Measurements from ENCODE around the gene CES3. TPM values are rescaled to one million over a fixed set of nuclear protein-coding genes. Genes with fewer than 3 reads are reported as not detected.
A peak's percentile ranks its signal among the peaks of the same experiment; 100 is the strongest.

The CES3 gene
- total RNA-seq, 1 experiment from 2014 or later, result 0.95 TPM

DNA sequence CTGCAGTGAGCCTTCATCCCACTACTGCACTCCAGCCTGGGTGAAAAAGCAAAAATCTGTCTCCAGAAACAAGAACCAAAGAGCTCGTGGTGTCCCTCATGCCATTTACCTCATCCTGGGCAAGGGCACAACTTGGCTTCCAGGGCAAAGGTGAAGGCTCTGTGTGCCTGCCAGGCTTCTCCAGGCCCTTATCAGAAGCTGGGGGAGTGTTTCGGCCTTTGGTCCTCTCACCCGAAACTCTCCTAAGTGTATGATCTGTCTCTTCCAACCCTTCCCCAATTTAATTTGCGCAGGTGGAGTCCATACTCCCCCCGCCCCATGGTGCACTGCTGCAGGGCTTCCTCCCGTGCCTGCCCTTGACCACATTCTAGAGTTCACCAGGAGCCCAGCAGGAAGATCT lies 24.6 kb upstream of the CES3 start:
- Histone ChIP-seq H3K4me3 (ENCODE audit: low read depth, low read length) (no peak overlapping the region), H3K27me3 (replicated peaks; ENCODE audit: control insufficient read depth, insufficient read depth, low read length) (no peaks in the 10 kb centered on the region), H3K36me3 (ENCODE audit: control insufficient read depth, insufficient read depth, low read length) (peaks cover 5% of the 10 kb centered on the region), H3K4me1 (peaks cover 8% of the 10 kb centered on the region), H3K9me3 (no peaks in the 10 kb centered on the region)
- Mint-ChIP-seq H3K36me3 (ENCODE audit: insufficient read depth, unreplicated experiment) (peaks cover 23% of the 10 kb centered on the region), H3K4me1 (ENCODE audit: low read depth, unreplicated experiment) (peaks cover 19% of the 10 kb centered on the region), H3K27me3 (ENCODE audit: insufficient read depth, unreplicated experiment) (no peaks in the 10 kb centered on the region), H3K4me3 (ENCODE audit: unreplicated experiment) (peak overlapping the region; percentile 94), H3K9me3 (ENCODE audit: unreplicated experiment) (no peaks in the 10 kb centered on the region), H3K27ac (ENCODE audit: unreplicated experiment) (no peak overlapping the region)
- POLR2A ChIA-PET, result interaction anchor here (0.6 kb wide), 1 partner anchor 102 kb away, joined by 4 read pairs; no protein-coding TSS in a partner anchor
- intact Hi-C loops (cut with micrococcal nuclease; ENCODE audit: unreplicated experiment), result no loop called here
- TF ChIP-seq, protein P1, sequence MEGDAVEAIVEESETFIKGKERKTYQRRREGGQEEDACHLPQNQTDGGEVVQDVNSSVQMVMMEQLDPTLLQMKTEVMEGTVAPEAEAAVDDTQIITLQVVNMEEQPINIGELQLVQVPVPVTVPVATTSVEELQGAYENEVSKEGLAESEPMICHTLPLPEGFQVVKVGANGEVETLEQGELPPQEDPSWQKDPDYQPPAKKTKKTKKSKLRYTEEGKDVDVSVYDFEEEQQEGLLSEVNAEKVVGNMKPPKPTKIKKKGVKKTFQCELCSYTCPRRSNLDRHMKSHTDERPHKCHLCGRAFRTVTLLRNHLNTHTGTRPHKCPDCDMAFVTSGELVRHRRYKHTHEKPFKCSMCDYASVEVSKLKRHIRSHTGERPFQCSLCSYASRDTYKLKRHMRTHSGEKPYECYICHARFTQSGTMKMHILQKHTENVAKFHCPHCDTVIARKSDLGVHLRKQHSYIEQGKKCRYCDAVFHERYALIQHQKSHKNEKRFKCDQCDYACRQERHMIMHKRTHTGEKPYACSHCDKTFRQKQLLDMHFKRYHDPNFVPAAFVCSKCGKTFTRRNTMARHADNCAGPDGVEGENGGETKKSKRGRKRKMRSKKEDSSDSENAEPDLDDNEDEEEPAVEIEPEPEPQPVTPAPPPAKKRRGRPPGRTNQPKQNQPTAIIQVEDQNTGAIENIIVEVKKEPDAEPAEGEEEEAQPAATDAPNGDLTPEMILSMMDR (IDR thresholded peaks at IDR 0.05; ENCODE audit: insufficient read depth in 1 of 2, low read depth in 1 of 2, low read length in 1 of 2, severe bottlenecking in 1 of 2, unreplicated experiment in 1 of 2), result no peak
- no TSS peak for BruUV-seq (replicated peaks)
- DNase-seq, result no peak
- CTCF ChIA-PET, result interaction anchor here (0.9 kb wide), 1 partner anchor 56 kb away, joined by 3 read pairs; the partner anchor contains the start of gene PDP2

DNA sequence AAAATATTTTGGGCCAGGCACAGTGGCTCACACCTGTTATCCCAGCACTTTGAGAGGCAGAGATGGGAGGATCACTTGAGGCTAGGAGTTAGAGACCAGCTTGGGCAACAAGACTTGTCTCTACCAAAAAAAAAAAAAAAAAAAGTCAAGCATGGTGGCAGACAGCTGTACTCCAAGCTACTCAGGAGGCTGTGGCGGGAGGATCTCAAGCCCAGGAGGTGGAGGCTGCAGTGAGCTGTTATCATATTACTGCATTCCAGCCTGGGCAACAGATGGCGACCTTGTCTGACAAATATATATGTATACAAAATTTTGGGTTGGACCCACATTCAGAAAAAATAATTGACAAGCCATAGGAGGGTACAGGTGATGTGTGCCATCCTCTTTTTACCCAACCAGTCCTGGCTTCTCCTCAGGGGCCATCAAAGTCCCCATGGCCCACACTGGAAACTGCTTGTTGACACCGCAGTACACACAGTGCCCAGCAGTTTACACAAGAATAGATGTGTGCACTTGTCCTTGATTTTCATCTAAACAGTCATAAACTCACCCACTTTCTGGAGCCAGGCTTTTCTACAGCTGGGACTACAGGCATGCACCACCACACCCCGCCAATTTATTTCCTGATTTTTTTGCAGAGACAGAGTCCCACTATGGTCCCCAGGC lies 24.0 kb upstream of the CES3 start:
- Mint-ChIP-seq H3K4me3 (ENCODE audit: unreplicated experiment) (peak overlapping the region; percentile 94), H3K4me1 (ENCODE audit: low read depth, unreplicated experiment) (peaks cover 19% of the 10 kb centered on the region), H3K27ac (ENCODE audit: unreplicated experiment) (no peak overlapping the region), H3K36me3 (ENCODE audit: insufficient read depth, unreplicated experiment) (peaks cover 27% of the 10 kb centered on the region), H3K27me3 (ENCODE audit: insufficient read depth, unreplicated experiment) (no peaks in the 10 kb centered on the region), H3K9me3 (ENCODE audit: unreplicated experiment) (no peaks in the 10 kb centered on the region)
- peaks cover 8% of the 10 kb centered on the region for H3K4me1 ChIP-seq
- peaks cover 6% of the 10 kb centered on the region for H3K36me3 ChIP-seq (ENCODE audit: control insufficient read depth, insufficient read depth, low read length)
- intact Hi-C loops (cut with micrococcal nuclease; ENCODE audit: unreplicated experiment), result no loop called here
- ChIA-PET POLR2A (interaction anchor here (0.6 kb wide), 1 partner anchor 102 kb away, joined by 4 read pairs; no protein-coding TSS in a partner anchor), CTCF (interaction anchor here (0.9 kb wide), 1 partner anchor 57 kb away, joined by 3 read pairs; the partner anchor contains the start of gene PDP2)
- DNase-seq, result no peak
- no peaks in the 10 kb centered on the region for H3K9me3 ChIP-seq
- BruUV-seq (replicated peaks), result no TSS peak
- H3K4me3 ChIP-seq (ENCODE audit: low read depth, low read length), result no peak overlapping the region
- TF ChIP-seq, protein P1 (IDR thresholded peaks at IDR 0.05; ENCODE audit: insufficient read depth in 1 of 2, low read depth in 1 of 2, low read length in 1 of 2, severe bottlenecking in 1 of 2, unreplicated experiment in 1 of 2), result no peak
- H3K27me3 ChIP-seq (replicated peaks; ENCODE audit: control insufficient read depth, insufficient read depth, low read length), result no peaks in the 10 kb centered on the region

DNA sequence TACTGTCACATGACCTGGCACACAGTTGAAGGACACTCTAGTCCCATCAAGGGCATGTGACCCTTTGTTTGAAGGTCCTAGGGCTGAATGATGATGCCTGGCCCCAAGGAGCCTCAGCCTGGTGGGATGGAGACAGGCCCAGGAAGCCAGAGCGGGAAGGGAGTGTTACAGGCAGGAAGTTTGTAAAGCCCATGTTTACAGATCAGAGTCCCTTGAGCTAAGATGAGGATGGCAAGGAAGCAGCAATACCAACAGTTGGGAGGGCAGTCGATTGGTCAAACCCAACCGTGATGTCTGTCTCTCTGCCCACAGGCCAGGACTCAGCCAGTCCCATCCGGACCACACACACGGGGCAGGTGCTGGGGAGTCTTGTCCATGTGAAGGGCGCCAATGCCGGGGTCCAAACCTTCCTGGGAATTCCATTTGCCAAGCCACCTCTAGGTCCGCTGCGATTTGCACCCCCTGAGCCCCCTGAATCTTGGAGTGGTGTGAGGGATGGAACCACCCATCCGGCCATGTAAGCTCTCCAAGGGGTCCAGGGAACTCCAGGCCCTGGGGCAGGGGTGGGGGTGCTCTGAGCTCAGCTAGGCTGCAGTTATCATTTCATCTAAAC lies 23.2 kb upstream of the CES3 start:
- BruUV-seq (replicated peaks), result no TSS peak
- POLR2A ChIA-PET, result no interaction called here
- Histone ChIP-seq H3K27me3 (replicated peaks; ENCODE audit: control insufficient read depth, insufficient read depth, low read length) (no peaks in the 10 kb centered on the region), H3K4me1 (peaks cover 8% of the 10 kb centered on the region), H3K4me3 (ENCODE audit: low read depth, low read length) (no peak overlapping the region), H3K9me3 (no peaks in the 10 kb centered on the region), H3K36me3 (ENCODE audit: control insufficient read depth, insufficient read depth, low read length) (peaks cover 6% of the 10 kb centered on the region)
- no peak overlapping the region for H3K27ac Mint-ChIP-seq (ENCODE audit: unreplicated experiment)
- H3K9me3 Mint-ChIP-seq (ENCODE audit: unreplicated experiment), result no peaks in the 10 kb centered on the region
- peak overlapping the region; percentile 13 for H3K4me3 Mint-ChIP-seq (ENCODE audit: unreplicated experiment)
- intact Hi-C loops (cut with micrococcal nuclease; ENCODE audit: unreplicated experiment), result no loop called here
- TF ChIP-seq, protein P1 (IDR thresholded peaks at IDR 0.05; ENCODE audit: insufficient read depth in 1 of 2, low read depth in 1 of 2, low read length in 1 of 2, severe bottlenecking in 1 of 2, unreplicated experiment in 1 of 2), result no peak
- no peak for DNase-seq
- no peaks in the 10 kb centered on the region for H3K27me3 Mint-ChIP-seq (ENCODE audit: insufficient read depth, unreplicated experiment)
- H3K36me3 Mint-ChIP-seq (ENCODE audit: insufficient read depth, unreplicated experiment), result peaks cover 35% of the 10 kb centered on the region
- H3K4me1 Mint-ChIP-seq (ENCODE audit: low read depth, unreplicated experiment), result peaks cover 18% of the 10 kb centered on the region
- CTCF ChIA-PET, result interaction anchor here (0.6 kb wide), 1 partner anchor 9 kb away, joined by 4 read pairs; no protein-coding TSS in a partner anchor
